Peyer's patch (tissue), 4 donors: Measurements from ENCODE around the gene DVL1. TPM values are rescaled to one million over a fixed set of nuclear protein-coding genes. Genes with fewer than 3 reads are reported as not detected.

ENCODE experiments used
- DNase-seq, 3 donors: peaks; one replicate each; pipeline ENCODE4 v3.0.0-alpha.2; 2017 to 2019
- H3K27ac ChIP-seq, 4 donors: fragments of 200-600 bp; sonication (generic); one replicate each; pipeline ENCODE4 v1.5.1; 2016 to 2019
- H3K27me3 ChIP-seq, 2 donors: fragments of 200-600 bp; sonication (generic); one replicate each; pipeline ENCODE4 v1.5.1; 2019
- H3K36me3 ChIP-seq, 3 donors: fragments of 200-600 bp; sonication (generic); one replicate each; pipeline ENCODE4 v1.5.1; 2016 to 2019
- H3K4me1 ChIP-seq, 4 donors: fragments of 200-600 bp; sonication (generic); one replicate each; pipeline ENCODE4 v1.5.1; 2016 to 2019
- H3K4me3 ChIP-seq, 4 donors: fragments of 200-600 bp; sonication (generic); 1 replicate in 3 of 4; 2 replicates in 1 of 4; pipeline ENCODE4 v1.5.1; 2016 to 2019; ENCODE audit warnings: mild to moderate bottlenecking in 1 of 4
- H3K9me3 ChIP-seq, 4 donors: fragments of 200-600 bp; sonication (generic); one replicate each; pipeline ENCODE4 v1.5.1; 2016 to 2019; ENCODE audit warnings: mild to moderate bottlenecking in 1 of 4
- CTCF ChIP-seq, 6 experiments: fragments of 450-650 bp in 4 of 6; fragments of 200-600 bp in 2 of 6; sonication (generic) in 1 of 6; IDR thresholded peaks; one replicate each; pipeline ENCODE4 v1.5.1; 2017 to 2019; ENCODE audit warnings: antibody characterized with exemption in 6 of 6, mild to moderate bottlenecking in 3 of 6, moderate library complexity in 1 of 6
- POLR2A ChIP-seq, 2 donors: fragments of 450-650 bp; IDR thresholded peaks; one replicate each; pipeline ENCODE4 v1.5.1; 2017; ENCODE audit warnings: antibody characterized with exemption in 2 of 2, mild to moderate bottlenecking in 2 of 2, moderate library complexity in 2 of 2
- total RNA-seq, 4 donors: library from RNA; depleted of rRNA; stranded (reverse); fragments of >200 nt; gene quantifications; one replicate each; pipeline ENCODE4 v1.1.0, GENCODE V29; 2016

DVL1 gene
- total RNA-seq, 4 donors from 2014 or later: 76.0 to 196 (median 164) TPM

GRCh38 chr1:1340185-1340584 lies 9.0 kb downstream of the DVL1 start:
- Histone ChIP-seq H3K4me3 (no peak overlapping the region), H3K4me1 (peaks cover 0 to 14% (median 3%) of the 10 kb centered on the region in 4 donors), H3K9me3 (no peaks in the 10 kb centered on the region), H3K27ac (no peak overlapping the region), H3K27me3 (no peaks in the 10 kb centered on the region), H3K36me3 (peaks cover 0 to 60% (median 0%) of the 10 kb centered on the region in 3 donors)
- DNase-seq: no peak
- no peak for TF ChIP-seq POLR2A (IDR thresholded peaks at IDR 0.05)
- TF ChIP-seq CTCF (IDR thresholded peaks at IDR 0.05): no peak

GRCh38 chr1:1338278-1338677 lies 10.9 kb downstream of the DVL1 start:
- no peak for TF ChIP-seq POLR2A (IDR thresholded peaks at IDR 0.05)
- TF ChIP-seq CTCF (IDR thresholded peaks at IDR 0.05): no peak
- Histone ChIP-seq H3K4me3 (no peak overlapping the region), H3K27me3 (no peaks in the 10 kb centered on the region), H3K27ac (no peak overlapping the region), H3K9me3 (no peaks in the 10 kb centered on the region), H3K36me3 (peaks cover 0 to 60% (median 0%) of the 10 kb centered on the region in 3 donors), H3K4me1 (peaks cover 0 to under 1% (median 0%) of the 10 kb centered on the region in 4 donors)
- DNase-seq: no peak

GRCh38 chr1:1337793-1338147 lies 11.4 kb downstream of the DVL1 start:
- TF ChIP-seq CTCF (IDR thresholded peaks at IDR 0.05): no peak
- no peak for TF ChIP-seq POLR2A (IDR thresholded peaks at IDR 0.05)
- Histone ChIP-seq H3K27ac (no peak overlapping the region), H3K4me3 (no peak overlapping the region), H3K27me3 (no peaks in the 10 kb centered on the region), H3K9me3 (no peaks in the 10 kb centered on the region), H3K4me1 (peaks cover 0 to 5% (median under 1%) of the 10 kb centered on the region in 4 donors), H3K36me3 (peaks cover 0 to 60% (median 0%) of the 10 kb centered on the region in 3 donors)
- DNase-seq: peak in 2 of 3 donors; percentile 68 to 80

- Histone ChIP-seq H3K36me3 (peaks cover 0 to 60% (median 0%) of the 10 kb centered on the region in 3 donors), H3K9me3 (no peaks in the 10 kb centered on the region), H3K27me3 (no peaks in the 10 kb centered on the region), H3K27ac (no peak overlapping the region), H3K4me3 (no peak overlapping the region), H3K4me1 (peaks cover 0 to 11% (median 2%) of the 10 kb centered on the region in 4 donors)
- no peak for TF ChIP-seq POLR2A (IDR thresholded peaks at IDR 0.05)
- TF ChIP-seq CTCF (IDR thresholded peaks at IDR 0.05): no peak
- DNase-seq: no peak
Observed at GRCh38 chr1:1336931-1337792, 12.1 kb downstream of the DVL1 start.

- Histone ChIP-seq H3K9me3 (no peaks in the 10 kb centered on the region), H3K27ac (no peak overlapping the region), H3K4me3 (no peak overlapping the region), H3K36me3 (peaks cover 0 to 53% (median 0%) of the 10 kb centered on the region in 3 donors), H3K4me1 (peaks cover 0 to 11% (median 2%) of the 10 kb centered on the region in 4 donors), H3K27me3 (no peaks in the 10 kb centered on the region)
- TF ChIP-seq CTCF (IDR thresholded peaks at IDR 0.05) (no peak), POLR2A (IDR thresholded peaks at IDR 0.05) (no peak)
- DNase-seq: no peak
Observed at GRCh38 chr1:1336446-1336845, 12.8 kb downstream of the DVL1 start.
